ENCODE results near the gene RASL10B.
A peak's percentile ranks its signal among the peaks of the same experiment; 100 is the strongest.

Gene RASL10B

GRCh38 chr17:35766489-35766877 is 35.0 kb downstream of the RASL10B start:
- DNase-seq, result no peak

GRCh38 chr17:35766903-35767510 is 35.6 kb downstream of the RASL10B start:
- DNase-seq, result peak; percentile 32

- no peak for DNase-seq
Observed at GRCh38 chr17:35768797-35769196, 37.4 kb downstream of the RASL10B start.

- DNase-seq, result no peak
Observed at GRCh38 chr17:35769895-35770486, 38.6 kb downstream of the RASL10B start.

GRCh38 chr17:35773129-35773528 is 41.7 kb downstream of the RASL10B start:
- no peak for DNase-seq

GRCh38 chr17:35773679-35774425 is 42.4 kb downstream of the RASL10B start:
- DNase-seq, result no peak

- no peak for DNase-seq
Observed at GRCh38 chr17:35774499-35774898, 43.1 kb downstream of the RASL10B start.

- no peak for DNase-seq
Observed at GRCh38 chr17:35775039-35775438, 43.6 kb downstream of the RASL10B start.

- DNase-seq, result no peak
Observed at GRCh38 chr17:35775583-35775982, 44.1 kb downstream of the RASL10B start.

- DNase-seq, result no peak
Observed at GRCh38 chr17:35778641-35779196, 47.3 kb downstream of the RASL10B start.

- no peak for DNase-seq
Observed at GRCh38 chr17:35780950-35781349, 49.5 kb downstream of the RASL10B start.

- no peak for DNase-seq
Observed at GRCh38 chr17:35784895-35785294, 53.5 kb downstream of the RASL10B start.

GRCh38 chr17:35786941-35787432 is 55.5 kb downstream of the RASL10B start:
- no peak for DNase-seq

GRCh38 chr17:35788477-35789368 is 57.3 kb downstream of the RASL10B start:
- no peak for DNase-seq

GRCh38 chr17:35790841-35791240 is 59.4 kb downstream of the RASL10B start:
- no peak for DNase-seq

- DNase-seq, result no peak
Observed at GRCh38 chr17:35791681-35792350, 60.4 kb downstream of the RASL10B start.

All from stimulated activated CD4-positive, alpha-beta T cell treated with anti-CD3 and anti-CD28 coated beads, Interleukin-4, amount 100 ng/mL, for 1 hour (primary cell).